BLaER1 (cell line): Measurements from ENCODE around the gene PHEX.
A peak's percentile ranks its signal among the peaks of the same experiment; 100 is the strongest.

Experiments used
- H3K27ac ChIP-seq: shearing (Covaris generic); formaldehyde crosslinking; 2 replicates; pipeline ENCODE4 v1.8.1; 2022
- H3K27me3 ChIP-seq: shearing (Covaris generic); formaldehyde crosslinking; 2 replicates; pipeline ENCODE4 v1.8.1; 2022
- H3K36me3 ChIP-seq: shearing (Covaris generic); formaldehyde crosslinking; 2 replicates; pipeline ENCODE4 v1.8.1; 2022
- H3K4me1 ChIP-seq: shearing (Covaris generic); formaldehyde crosslinking; 2 replicates; pipeline ENCODE4 v1.8.1; 2022
- H3K4me2 ChIP-seq: shearing (Covaris generic); formaldehyde crosslinking; 2 replicates; pipeline ENCODE4 v1.8.1; 2022
- H3K4me3 ChIP-seq: shearing (Covaris generic); formaldehyde crosslinking; 2 replicates; pipeline ENCODE4 v1.8.1; 2022
- H3K9ac ChIP-seq: shearing (Covaris generic); formaldehyde crosslinking; 2 replicates; pipeline ENCODE4 v1.8.1; 2022
- H3K9me3 ChIP-seq: shearing (Covaris generic); formaldehyde crosslinking; 2 replicates; pipeline ENCODE4 v1.8.1; 2022
- H4K20me1 ChIP-seq: shearing (Covaris generic); formaldehyde crosslinking; 2 replicates; pipeline ENCODE4 v1.8.1; 2022
- Cebpa-rat ChIP-seq: shearing (Covaris generic); IDR thresholded peaks from 2 replicates; pipeline ENCODE4 v1.8.1; 2022

Gene PHEX

GRCh38 chrX:22117633-22118032 is 85.5 kb downstream of the PHEX start:
- no peak for TF ChIP-seq Cebpa-rat
- Histone ChIP-seq H3K36me3 (no peaks in the 10 kb centered on the region), H3K27me3 (no peaks in the 10 kb centered on the region), H3K4me1 (no peaks in the 10 kb centered on the region), H3K27ac (no peak overlapping the region), H3K4me2 (no peak overlapping the region), H3K9me3 (no peaks in the 10 kb centered on the region), H4K20me1 (no peaks in the 10 kb centered on the region), H3K9ac (no peak overlapping the region), H3K4me3 (no peak overlapping the region)

DNA sequence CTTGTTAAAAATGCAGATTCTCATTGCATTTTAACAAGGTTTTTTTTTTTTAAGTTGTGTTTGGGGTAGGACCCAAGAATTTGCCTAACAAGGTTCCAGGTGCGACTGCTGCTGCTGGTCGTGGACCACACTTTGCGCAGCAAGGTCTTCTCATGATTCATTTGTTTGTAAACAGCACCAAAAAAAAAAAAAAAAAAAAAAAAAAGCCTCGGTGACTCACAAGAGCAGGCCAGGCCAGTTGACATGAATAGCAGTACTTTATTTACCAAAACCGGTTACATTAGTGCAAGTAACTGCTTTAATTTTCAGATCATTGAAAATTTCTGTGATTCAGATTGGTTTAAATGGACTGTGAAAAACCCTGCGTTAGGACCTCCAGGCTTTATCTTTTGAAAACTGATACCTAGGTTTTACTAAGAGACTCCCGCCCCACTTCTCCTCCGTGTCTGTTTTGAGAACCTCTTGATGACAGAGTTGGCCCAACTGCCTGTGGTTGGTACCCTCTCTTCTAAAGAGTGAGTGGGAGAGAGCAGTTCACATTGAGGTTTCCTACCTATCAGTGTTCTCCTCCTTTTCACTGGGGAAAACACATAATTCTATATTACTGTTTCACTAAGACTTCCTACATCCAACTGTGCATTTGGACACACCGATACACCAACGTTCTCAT is 86.2 kb downstream of the PHEX start:
- H3K4me2 ChIP-seq, result no peak overlapping the region
- H3K9ac ChIP-seq, result no peak overlapping the region
- TF ChIP-seq Cebpa-rat, result no peak
- no peaks in the 10 kb centered on the region for H3K27me3 ChIP-seq
- no peaks in the 10 kb centered on the region for H4K20me1 ChIP-seq
- no peak overlapping the region for H3K27ac ChIP-seq
- H3K4me1 ChIP-seq, result no peaks in the 10 kb centered on the region
- no peaks in the 10 kb centered on the region for H3K36me3 ChIP-seq
- no peaks in the 10 kb centered on the region for H3K9me3 ChIP-seq
- H3K4me3 ChIP-seq, result no peak overlapping the region

DNA sequence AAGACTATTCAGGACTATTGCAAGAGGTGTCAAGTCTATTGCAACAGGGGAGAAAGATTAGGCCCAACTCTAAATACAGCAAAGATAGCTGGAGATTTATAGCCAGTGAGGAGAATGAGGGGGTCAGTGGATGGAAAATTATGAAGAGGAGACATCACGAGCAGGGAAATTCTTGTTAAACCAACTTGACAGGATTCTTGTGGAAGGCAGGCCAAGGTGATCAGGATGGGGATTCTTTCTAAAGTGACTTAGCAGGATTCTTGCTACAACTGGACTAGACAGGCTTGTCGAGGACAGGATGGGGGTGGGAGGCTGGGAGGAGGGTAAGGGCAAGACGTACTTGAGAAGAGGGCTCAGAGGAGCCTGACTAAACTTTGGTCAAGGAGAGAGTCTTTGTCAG is 89.0 kb downstream of the PHEX start:
- no peaks in the 10 kb centered on the region for H3K9me3 ChIP-seq
- H3K4me1 ChIP-seq, result no peaks in the 10 kb centered on the region
- no peak overlapping the region for H3K4me3 ChIP-seq
- H4K20me1 ChIP-seq, result no peaks in the 10 kb centered on the region
- no peaks in the 10 kb centered on the region for H3K27me3 ChIP-seq
- no peak overlapping the region for H3K4me2 ChIP-seq
- no peak for TF ChIP-seq Cebpa-rat
- no peak overlapping the region for H3K9ac ChIP-seq
- H3K36me3 ChIP-seq, result no peaks in the 10 kb centered on the region
- H3K27ac ChIP-seq, result no peak overlapping the region

DNA sequence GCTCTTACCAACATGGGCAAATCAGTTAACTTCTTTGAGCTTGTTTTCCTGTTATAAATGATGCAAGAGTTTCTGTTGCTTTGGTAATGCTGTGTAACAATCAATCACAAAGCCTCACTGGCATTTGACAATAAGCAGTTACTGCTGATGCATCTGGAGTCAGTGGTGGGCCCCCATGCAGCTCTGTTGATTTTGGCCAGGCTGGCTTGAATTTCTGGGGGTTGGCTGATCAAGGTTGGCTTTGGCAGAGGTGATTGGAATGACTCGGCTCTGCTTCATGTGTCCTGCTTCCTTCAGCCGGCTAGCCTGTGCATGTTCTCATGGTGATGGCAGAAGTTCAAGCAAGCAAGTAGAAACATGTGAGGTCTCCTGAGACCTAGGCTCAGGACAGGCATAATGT is 90.4 kb downstream of the PHEX start:
- Histone ChIP-seq H3K4me2 (no peak overlapping the region), H3K4me3 (no peak overlapping the region), H3K27ac (no peak overlapping the region)

GRCh38 chrX:22124098-22124497 is 92.0 kb downstream of the PHEX start:
- no peaks in the 10 kb centered on the region for H3K27me3 ChIP-seq
- H3K9me3 ChIP-seq, result no peaks in the 10 kb centered on the region
- no peak overlapping the region for H3K9ac ChIP-seq
- no peaks in the 10 kb centered on the region for H3K4me1 ChIP-seq
- H3K4me2 ChIP-seq, result no peak overlapping the region
- no peaks in the 10 kb centered on the region for H3K36me3 ChIP-seq
- H3K4me3 ChIP-seq, result no peak overlapping the region
- TF ChIP-seq Cebpa-rat, result no peak
- no peak overlapping the region for H3K27ac ChIP-seq
- no peaks in the 10 kb centered on the region for H4K20me1 ChIP-seq

More for the DNA sequence above, 90.4 kb downstream of the PHEX start:
- Histone ChIP-seq H3K36me3 (no peaks in the 10 kb centered on the region), H3K4me1 (no peaks in the 10 kb centered on the region), H3K9me3 (no peaks in the 10 kb centered on the region), H3K27me3 (no peaks in the 10 kb centered on the region), H3K9ac (no peak overlapping the region), H4K20me1 (no peaks in the 10 kb centered on the region)
- TF ChIP-seq Cebpa-rat, result no peak

- no peaks in the 10 kb centered on the region for H4K20me1 ChIP-seq
- TF ChIP-seq Cebpa-rat, result no peak
- H3K9me3 ChIP-seq, result no peaks in the 10 kb centered on the region
- no peaks in the 10 kb centered on the region for H3K36me3 ChIP-seq
- no peak overlapping the region for H3K4me3 ChIP-seq
- H3K27ac ChIP-seq, result no peak overlapping the region
- no peaks in the 10 kb centered on the region for H3K27me3 ChIP-seq
- H3K4me2 ChIP-seq, result no peak overlapping the region
- no peaks in the 10 kb centered on the region for H3K4me1 ChIP-seq
- H3K9ac ChIP-seq, result no peak overlapping the region
Observed at GRCh38 chrX:22125481-22125880, 93.4 kb downstream of the PHEX start.

DNA sequence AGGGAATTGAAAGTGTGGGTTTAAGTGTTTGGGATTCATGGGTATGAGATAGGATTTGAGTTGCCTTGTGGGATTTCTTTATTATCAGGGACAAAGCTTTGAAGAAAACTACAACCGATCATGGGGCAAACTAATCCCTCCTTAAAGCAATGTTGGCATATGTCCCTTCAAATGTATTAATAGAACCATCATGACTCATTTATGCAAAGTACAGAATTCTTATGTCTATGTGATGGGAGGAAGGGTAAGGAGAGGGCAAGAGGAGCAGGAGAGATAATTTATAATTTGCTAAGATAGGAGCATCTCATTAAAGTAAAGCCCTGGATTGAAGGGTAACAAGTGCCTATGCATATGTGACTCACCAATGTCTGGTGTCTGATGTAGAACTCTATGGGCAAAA is 94.2 kb downstream of the PHEX start:
- Histone ChIP-seq H3K4me1 (no peaks in the 10 kb centered on the region), H3K4me2 (no peak overlapping the region)
- no peak for TF ChIP-seq Cebpa-rat

DNA sequence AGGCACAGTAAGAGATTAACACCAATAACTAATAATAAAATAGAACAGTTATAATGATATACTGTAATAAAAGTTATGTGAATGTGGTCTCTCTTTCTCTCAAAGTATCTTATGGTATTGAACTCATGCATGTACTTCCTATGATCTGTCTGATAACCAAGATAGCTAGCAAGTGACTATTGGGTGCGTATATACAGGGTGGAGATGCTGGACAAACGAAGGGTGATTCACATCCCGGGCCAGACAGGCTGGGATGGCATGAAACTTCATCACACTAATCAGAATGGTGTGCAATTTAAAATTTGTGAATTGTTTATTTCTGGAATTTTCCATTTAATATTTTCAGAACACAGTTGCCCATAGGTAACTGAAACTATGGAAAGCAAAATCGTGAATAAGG is 96.8 kb downstream of the PHEX start:
- Histone ChIP-seq H3K36me3 (no peaks in the 10 kb centered on the region), H3K4me3 (no peak overlapping the region), H3K4me2 (no peak overlapping the region), H3K9ac (no peak overlapping the region), H3K9me3 (no peaks in the 10 kb centered on the region), H3K27ac (no peak overlapping the region), H3K4me1 (no peaks in the 10 kb centered on the region), H4K20me1 (no peaks in the 10 kb centered on the region), H3K27me3 (no peaks in the 10 kb centered on the region)
- no peak for TF ChIP-seq Cebpa-rat

More for the DNA sequence above, 94.2 kb downstream of the PHEX start:
- no peaks in the 10 kb centered on the region for H3K36me3 ChIP-seq
- H3K9ac ChIP-seq, result no peak overlapping the region
- H3K27ac ChIP-seq, result no peak overlapping the region
- no peak overlapping the region for H3K4me3 ChIP-seq
- no peaks in the 10 kb centered on the region for H4K20me1 ChIP-seq
- no peaks in the 10 kb centered on the region for H3K27me3 ChIP-seq
- H3K9me3 ChIP-seq, result no peaks in the 10 kb centered on the region

DNA sequence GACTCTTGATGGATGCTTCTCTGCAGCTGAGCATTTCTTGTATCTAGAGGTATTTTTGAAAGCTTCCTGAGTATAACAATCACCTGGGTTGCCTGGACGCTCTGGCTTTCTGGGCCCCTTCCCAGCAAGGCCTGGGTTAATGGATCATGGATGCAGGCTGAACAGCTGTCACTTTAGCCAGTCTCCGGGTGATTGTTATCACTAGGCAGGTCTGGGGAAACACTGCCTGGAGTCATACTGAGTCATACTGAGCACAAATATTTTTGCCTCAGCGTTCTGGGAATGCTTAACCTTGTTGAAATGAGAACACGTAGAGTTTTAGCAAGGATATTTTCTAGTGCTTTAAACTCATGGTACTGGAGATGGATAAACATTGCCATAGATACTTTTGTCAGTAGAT is 102.6 kb downstream of the PHEX start:
- Histone ChIP-seq H3K27ac (peak overlapping the region; percentile 33), H3K4me1 (peaks cover 41% of the 10 kb centered on the region)
- TF ChIP-seq Cebpa-rat, result no peak

GRCh38 chrX:22135171-22135711 is 103.1 kb downstream of the PHEX start:
- H4K20me1 ChIP-seq, result no peaks in the 10 kb centered on the region
- H3K4me3 ChIP-seq, result no peak overlapping the region
- no peaks in the 10 kb centered on the region for H3K27me3 ChIP-seq
- H3K27ac ChIP-seq, result peak overlapping the region; percentile 33
- no peak for TF ChIP-seq Cebpa-rat
- H3K36me3 ChIP-seq, result no peaks in the 10 kb centered on the region
- H3K4me2 ChIP-seq, result peak overlapping the region; percentile 62
- no peaks in the 10 kb centered on the region for H3K9me3 ChIP-seq
- peak overlapping the region; percentile 30; the same call in 1 of the 2 replicates for H3K9ac ChIP-seq
- H3K4me1 ChIP-seq, result peaks cover 41% of the 10 kb centered on the region

More for the DNA sequence above, 102.6 kb downstream of the PHEX start:
- no peak overlapping the region for H3K9ac ChIP-seq
- H3K36me3 ChIP-seq, result no peaks in the 10 kb centered on the region
- H3K9me3 ChIP-seq, result no peaks in the 10 kb centered on the region
- H3K27me3 ChIP-seq, result no peaks in the 10 kb centered on the region
- peak overlapping the region; percentile 62 for H3K4me2 ChIP-seq
- H4K20me1 ChIP-seq, result no peaks in the 10 kb centered on the region
- H3K4me3 ChIP-seq, result no peak overlapping the region
